HT-29 (cell line): ENCODE measurements around the gene NDUFA6. TPM values are rescaled to one million over a fixed set of nuclear protein-coding genes. Genes with fewer than 3 reads are reported as not detected.
A peak's percentile ranks its signal among the peaks of the same experiment; 100 is the strongest.
"Not testable (repeated sequence)": the region's sequence is repeated elsewhere in the genome, so short reads cannot be mapped to it uniquely, and the experiment has no call there.

Experiments
- DNase-seq: peaks from one replicate; pipeline ENCODE4 v3.0.0-alpha.2; 2015; ENCODE audit warnings: low spot score
- total RNA-seq: library from RNA; depleted of rRNA; stranded (reverse); fragments of >200 nt; shearing (Covaris generic); gene quantifications from 2 replicates; pipeline ENCODE4 v1.2.3, GENCODE V29; 2014; rRNA removed

NDUFA6 gene
- total RNA-seq, result 49.0 and 57.6 TPM in 2 replicates

DNA sequence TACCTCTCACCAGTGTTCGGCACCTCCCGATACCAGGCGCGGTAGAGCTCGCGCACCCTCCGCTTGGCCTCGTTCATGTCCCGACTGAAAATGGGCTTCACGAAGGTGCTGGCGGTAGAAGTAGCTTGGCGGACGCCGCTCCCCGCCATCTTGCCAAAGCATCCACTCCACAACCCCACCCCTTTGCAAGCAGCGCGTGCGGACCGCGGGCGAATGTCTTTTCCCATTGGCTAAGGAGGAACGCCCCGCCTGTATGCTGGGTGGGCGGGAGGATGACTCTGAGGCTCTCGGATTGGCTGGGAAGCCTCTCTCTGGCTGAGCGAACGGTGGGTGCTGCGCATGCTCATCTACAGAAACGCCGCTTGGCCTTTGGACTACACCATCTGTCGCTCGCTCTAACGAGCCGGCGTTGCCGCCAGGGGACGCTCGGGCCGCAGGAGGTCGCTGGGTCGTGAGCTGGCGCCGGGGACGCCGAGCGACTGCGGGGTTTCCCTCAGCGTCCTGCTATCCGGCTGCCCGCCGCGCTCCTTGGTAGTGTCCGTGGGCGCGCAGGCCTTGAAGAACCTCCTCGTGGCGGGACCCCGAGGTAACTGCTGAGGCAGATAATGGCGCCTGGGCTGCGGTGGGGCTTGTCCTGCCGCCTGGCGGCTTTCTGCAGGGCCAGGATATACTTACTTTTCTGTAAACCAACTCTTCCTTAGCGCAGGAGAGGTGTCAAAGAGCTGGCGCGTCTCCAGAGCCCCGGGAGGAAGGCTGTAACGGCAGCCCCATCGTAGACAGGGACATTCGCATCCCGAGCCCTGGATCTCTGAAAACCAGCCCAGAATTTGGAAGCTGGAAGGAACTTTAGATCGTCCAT lies at the start of gene NDUFA6:
Gene NDUFA6 (minus strand): TSS at position 177 of the 859 bp plus-strand sequence. CDS start 28 bp downstream, at position 149.
- DNase-seq, result peak; percentile 97

GRCh38 chr22:42140153-42140552 lies 49.6 kb upstream of the NDUFA6 start:
- DNase-seq, result not testable (repeated sequence)

GRCh38 chr22:42139508-42139907 lies 48.9 kb upstream of the NDUFA6 start:
- DNase-seq, result not testable (repeated sequence)

DNA sequence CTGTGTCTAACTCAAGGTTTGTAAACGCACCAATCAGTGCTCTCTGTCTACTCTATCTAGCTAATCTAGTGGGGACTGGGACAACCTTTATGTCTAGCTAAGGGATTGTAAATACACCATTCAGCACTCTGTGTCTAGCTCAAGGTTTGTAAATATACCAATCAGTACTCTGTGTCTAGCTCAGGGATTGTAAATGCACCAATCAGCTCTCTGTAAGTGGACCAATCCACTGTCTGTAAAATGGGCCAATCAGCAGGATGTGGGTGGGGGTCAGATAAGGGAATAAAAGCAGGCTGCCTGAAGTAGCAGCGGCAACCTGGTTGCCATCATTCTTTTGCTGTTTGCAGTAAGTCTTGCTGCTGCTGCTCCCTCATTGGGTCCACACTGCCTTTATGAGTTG lies 48.4 kb upstream of the NDUFA6 start:
- DNase-seq, result no peak

- no peak for DNase-seq
Measured at GRCh38 chr22:42138122-42138770, 47.7 kb upstream of the NDUFA6 start.

GRCh38 chr22:42135688-42136087 lies 45.1 kb upstream of the NDUFA6 start:
- not testable (repeated sequence) for DNase-seq

DNA sequence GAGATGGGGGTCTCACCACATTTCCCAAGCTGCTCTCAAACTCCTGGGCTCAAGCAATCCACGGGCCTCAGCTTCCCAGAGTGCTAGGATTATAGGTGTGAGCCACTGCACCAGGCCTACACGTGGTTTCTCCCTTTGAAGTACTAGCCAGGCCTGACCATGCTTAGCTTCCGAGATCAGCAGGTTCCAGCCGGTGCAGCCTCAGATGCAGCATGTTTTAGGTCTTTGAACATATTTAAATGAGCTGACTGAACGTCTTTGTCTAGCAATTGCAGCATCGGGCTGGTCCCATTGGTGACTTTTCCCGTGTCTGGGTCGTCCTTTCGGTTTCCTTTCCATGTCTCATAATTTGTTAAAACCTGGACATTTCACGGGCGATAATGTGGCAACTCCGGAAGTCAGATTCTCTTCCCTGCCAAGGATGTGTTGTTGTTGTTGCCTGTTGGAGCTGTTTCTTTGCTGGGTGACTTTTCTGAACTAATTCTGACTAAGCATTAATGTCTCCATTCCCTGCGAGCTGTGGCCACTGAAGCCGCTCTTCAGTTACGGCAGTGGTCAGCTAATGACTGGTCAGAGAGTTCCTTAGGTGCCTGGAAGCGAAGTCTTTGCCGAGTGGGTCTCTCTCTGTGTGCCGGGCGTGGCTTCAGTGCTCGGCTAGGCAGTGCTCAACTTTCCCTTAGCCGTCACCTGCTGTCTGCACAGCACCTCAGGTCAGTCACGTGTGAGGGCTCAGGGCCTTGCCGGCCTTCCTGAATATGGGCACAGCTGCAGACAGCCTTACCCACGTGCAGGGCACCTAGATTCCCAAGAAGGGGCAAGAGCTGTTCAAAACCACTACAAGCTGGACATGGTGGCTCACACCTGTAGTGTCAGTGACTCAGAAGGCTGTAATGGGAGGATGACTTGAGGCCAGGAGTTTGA lies 43.8 kb upstream of the NDUFA6 start:
- DNase-seq, result no peak

- DNase-seq, result no peak
Measured at GRCh38 chr22:42132457-42132856, 41.9 kb upstream of the NDUFA6 start.

- DNase-seq, result no peak
Measured at GRCh38 chr22:42131562-42131961, 41.0 kb upstream of the NDUFA6 start.

- DNase-seq, result not testable (repeated sequence)
Measured at GRCh38 chr22:42130639-42131431, 40.3 kb upstream of the NDUFA6 start, which contains the start of gene CYP2D6. Gene CYP2D6, minus strand, starts transcription at chr22:42130810. Its CDS starts 19 bp downstream, at chr22:42130791.

DNA sequence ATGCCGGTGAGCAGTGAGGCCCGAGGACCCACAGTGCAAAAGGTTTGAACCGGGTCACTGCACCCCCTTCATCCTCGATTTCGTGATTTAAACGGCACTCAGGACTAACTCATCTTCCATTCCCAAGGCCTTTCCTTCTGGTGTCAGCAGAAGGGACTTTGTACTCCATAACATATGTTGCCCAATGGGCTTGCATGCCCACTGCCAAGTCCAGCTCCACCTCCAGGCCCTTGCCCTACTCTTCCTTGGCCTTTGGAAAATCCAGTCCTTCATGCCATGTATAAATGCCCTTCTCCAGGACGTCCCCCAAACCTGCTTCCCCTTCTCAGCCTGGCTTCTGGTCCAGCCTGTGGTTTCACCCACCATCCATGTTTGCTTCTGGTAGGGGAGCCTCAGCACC lies 39.6 kb upstream of the NDUFA6 start:
- DNase-seq, result not testable (repeated sequence)

DNA sequence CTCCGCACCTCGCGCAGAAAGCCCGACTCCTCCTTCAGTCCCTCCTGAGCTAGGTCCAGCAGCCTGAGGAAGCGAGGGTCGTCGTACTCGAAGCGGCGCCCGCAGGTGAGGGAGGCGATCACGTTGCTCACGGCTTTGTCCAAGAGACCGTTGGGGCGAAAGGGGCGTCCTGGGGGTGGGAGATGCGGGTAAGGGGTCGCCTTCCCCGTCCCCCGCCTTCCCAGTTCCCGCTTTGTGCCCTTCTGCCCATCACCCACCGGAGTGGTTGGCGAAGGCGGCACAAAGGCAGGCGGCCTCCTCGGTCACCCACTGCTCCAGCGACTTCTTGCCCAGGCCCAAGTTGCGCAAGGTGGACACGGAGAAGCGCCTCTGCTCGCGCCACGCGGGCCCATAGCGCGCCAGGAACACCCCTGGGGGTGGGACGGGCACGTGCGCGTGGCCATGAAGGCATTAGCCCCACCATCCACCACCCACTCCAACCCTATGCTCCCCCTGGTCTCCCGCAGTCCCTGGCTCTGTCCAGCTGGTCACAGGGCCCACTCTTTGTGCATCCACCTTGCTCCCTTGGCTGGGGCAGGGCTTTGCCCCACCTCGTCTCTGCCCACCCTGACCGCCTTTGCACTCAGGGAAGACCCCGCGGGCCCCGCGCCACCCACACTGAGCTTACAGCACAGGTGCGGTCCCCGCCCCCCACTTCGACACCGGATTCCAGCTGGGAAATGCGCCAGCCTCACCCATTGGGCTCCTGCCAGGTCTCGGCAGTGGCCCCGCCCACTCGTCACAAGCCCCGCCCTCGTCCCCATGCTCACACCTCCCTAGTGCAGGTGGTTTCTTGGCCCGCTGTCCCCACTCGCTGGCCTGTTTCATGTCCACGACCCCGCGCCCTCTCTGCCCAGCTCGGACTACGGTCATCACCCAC lies 38.5 kb upstream of the NDUFA6 start:
- peak; percentile 55 for DNase-seq

DNA sequence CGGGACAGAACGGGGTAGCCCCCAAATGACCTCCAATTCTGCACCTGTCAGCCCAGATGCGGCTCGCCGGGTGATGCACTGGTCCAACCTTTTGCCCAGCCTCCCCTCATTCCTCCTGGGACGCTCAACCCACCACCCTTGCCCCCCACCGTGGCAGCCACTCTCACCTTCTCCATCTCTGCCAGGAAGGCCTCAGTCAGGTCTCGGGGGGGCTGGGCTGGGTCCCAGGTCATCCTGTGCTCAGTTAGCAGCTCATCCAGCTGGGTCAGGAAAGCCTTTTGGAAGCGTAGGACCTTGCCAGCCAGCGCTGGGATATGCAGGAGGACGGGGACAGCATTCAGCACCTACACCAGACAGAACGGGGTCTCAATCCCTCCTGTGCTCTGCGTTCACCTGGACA lies 37.4 kb upstream of the NDUFA6 start:
- not testable (repeated sequence) for DNase-seq

- DNase-seq, result no peak
Measured at GRCh38 chr22:42127606-42128005, 37.0 kb upstream of the NDUFA6 start.

GRCh38 chr22:42123529-42123928 lies 33.0 kb upstream of the NDUFA6 start:
- DNase-seq, result not testable (repeated sequence)

DNA sequence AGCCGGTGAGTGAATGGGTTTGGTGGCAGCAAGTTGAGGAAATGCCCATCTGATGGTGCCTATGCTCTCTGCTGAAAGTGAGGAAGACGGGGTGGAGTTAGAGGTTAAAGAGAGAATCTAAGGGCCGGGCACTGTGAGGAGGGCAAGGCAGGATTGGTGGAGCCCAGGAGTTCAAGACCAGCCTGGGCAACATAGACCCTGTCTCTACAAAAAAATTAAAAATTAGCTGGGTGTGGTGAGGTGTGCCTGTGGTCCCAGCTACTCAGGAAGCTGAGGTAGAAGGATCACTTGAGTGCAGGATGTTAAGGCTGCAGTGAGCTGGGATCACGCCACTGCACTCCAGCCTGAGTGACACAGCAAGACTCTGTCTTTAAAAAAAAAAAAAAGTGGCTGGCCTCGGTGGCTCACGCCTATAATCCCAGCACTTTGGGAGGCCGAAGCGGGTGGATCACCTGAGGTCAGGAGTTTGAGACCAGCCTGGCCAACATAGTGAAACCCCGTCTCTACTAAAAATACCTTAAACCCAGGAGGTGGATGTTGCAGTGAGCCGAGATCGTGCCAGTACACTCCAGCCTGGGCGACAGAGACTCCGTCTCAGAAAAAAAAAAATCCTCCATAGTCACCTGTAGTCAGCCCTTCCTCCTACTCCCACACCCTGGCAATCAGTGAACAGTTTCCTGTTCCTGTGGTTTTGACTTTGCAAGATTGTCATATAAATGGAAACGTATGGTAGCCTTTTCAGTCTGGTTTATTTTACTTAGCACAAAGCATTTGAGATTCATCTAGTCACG lies 29.9 kb upstream of the NDUFA6 start:
- DNase-seq, result not testable (repeated sequence)

DNA sequence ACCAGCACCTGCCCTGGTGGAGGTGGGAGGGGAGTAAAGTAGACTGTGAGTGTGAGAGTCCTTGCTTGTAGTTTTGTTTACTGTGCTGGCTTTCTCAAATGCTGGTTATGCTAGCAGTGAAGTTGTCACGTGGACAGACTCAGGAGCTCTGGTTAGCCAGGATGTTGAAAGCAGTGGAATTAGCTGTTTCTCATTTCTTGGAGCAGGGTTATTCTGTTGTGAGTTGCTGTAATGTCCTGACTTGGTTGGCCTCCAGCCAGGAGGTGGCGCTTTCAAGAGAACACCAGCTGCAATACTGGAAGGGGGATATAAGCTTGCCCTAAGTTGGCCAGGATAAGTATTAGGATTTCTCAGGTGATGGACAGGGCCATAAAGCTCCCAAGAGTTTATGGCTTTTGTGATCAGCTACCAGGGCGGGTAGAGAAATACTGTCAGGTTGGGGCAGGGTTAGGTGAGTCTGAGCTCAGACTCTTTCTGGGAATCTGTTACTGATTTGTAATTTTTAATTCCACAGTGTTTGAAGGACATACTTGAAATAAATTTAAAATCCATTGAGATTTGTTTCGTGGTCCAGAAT lies 26.4 kb upstream of the NDUFA6 start:
- DNase-seq, result no peak

DNA sequence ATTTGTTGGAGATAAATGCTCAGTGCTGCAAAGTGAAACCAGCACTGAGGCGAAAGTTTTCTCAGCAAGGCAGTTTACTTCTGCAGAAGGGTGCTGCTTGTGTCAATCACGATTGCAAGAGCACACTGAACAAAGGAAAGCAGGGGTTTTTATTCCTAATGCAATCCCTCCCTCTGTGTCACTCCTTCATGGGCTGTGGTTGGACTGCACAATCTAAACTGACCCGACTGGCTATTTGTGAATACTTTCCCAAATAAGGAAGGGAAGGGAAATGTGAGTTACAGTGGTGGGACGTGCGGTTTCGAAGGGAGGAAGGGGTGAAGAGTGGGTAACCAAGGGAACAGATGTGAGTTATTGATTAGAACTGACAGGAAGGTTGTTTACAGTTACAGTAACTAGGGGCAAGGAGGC lies 24.9 kb upstream of the NDUFA6 start:
- DNase-seq, result not testable (repeated sequence)
